A549 (cell line): ENCODE results near the gene CCDC66. TPM values are rescaled to one million over a fixed set of nuclear protein-coding genes. Genes with fewer than 3 reads are reported as not detected.

Experiments used
- ATAC-seq, 2 experiments: fragments of 200-7000 bp in 1 of 2; fragments of >200 bp in 1 of 2; cut with Nextera tagmentation in 1 of 2; cut with Tn5 transposase in 1 of 2; 3 replicates each; pipeline versions ENCODE4 v1.8.0 to v1.9.1; 2018 to 2020; ENCODE audit warnings: mild to moderate bottlenecking in 1 of 2, moderate library complexity in 1 of 2
- CTCF ChIA-PET: fragments of 300-600 bp; sonication (Branson Sonifier 250); formaldehyde crosslinking; extraction: SDS; loops from one replicate; lab custom pipeline; 2021; ENCODE audit warnings: antibody characterized with exemption, inconsistent platforms; lab: Yijun Ruan, JAX
- POLR2A ChIA-PET: fragments of 350-600 bp; formaldehyde crosslinking; extraction: SDS; loops from one replicate; lab custom pipeline; 2021; ENCODE audit warnings: antibody characterized with exemption, inconsistent platforms; lab: Yijun Ruan, JAX
- DNase-seq, 2 experiments: peaks; one replicate each; pipeline versions ENCODE4 v3.0.0 to v3.0.0-alpha.2; 2011 to 2016; ENCODE audit warnings: low read depth in 1 of 2, low spot score in 1 of 2
- FAIRE-seq: peaks from 2 replicates; lab custom pipeline; 2011; peaks lifted over from hg19 to GRCh38; lab: Jason Lieb, UNC
- H3K27ac ChIP-seq, 2 experiments: fragments of >200 bp; sonication (Bioruptor Twin); formaldehyde crosslinking; 3 replicates each; pipeline ENCODE4 v1.5.1; 2016 to 2017
- H3K4me1 ChIP-seq: fragments of >200 bp; sonication (Bioruptor Twin); formaldehyde crosslinking; 3 replicates; pipeline ENCODE4 v1.6.1; 2016
- H3K4me2 ChIP-seq: fragments of >200 bp; sonication (Bioruptor Twin); formaldehyde crosslinking; 3 replicates; pipeline ENCODE4 v1.6.1; 2016
- H3K4me3 ChIP-seq: fragments of >200 bp; sonication (Bioruptor Twin); formaldehyde crosslinking; 3 replicates; pipeline ENCODE4 v1.5.1; 2016
- H3K9me3 ChIP-seq: fragments of >200 bp; sonication (Bioruptor Twin); formaldehyde crosslinking; 3 replicates; pipeline ENCODE4 v1.6.1; 2016
- BHLHE40 ChIP-seq: IDR thresholded peaks from 2 replicates; pipeline ENCODE4 v1.6.1; 2012; ENCODE audit warnings: low read depth, low read length, inconsistent platforms
- CBX8 ChIP-seq: fragments of 200-600 bp; sonication (generic); IDR thresholded peaks from 2 replicates; pipeline ENCODE4 v1.6.1; 2016
- CEBPB ChIP-seq, 2 experiments: fragments of >200 bp in 1 of 2; sonication (Bioruptor Twin) in 1 of 2; formaldehyde crosslinking in 1 of 2; IDR thresholded peaks; 2 replicates each; pipeline ENCODE4 v1.6.1; 2012 to 2016
- EHF ChIP-seq: fragments of 250-450 bp; sonication (Bioruptor Pico); IDR thresholded peaks from 2 replicates; pipeline ENCODE4 v1.5.0; 2020; ENCODE audit warnings: mild to moderate bottlenecking
- EHMT2 ChIP-seq: fragments of 200-600 bp; sonication (generic); IDR thresholded peaks from 2 replicates; pipeline ENCODE4 v1.6.1; 2016; ENCODE audit warnings: antibody characterized with exemption, low read depth, mild to moderate bottlenecking, moderate library complexity
- ESRRA ChIP-seq: fragments of 150-350 bp; IDR thresholded peaks from 2 replicates; pipeline ENCODE4 v1.6.1; 2014; ENCODE audit warnings: mild to moderate bottlenecking, low read length, borderline replicate concordance
- GATA3 ChIP-seq: IDR thresholded peaks from 2 replicates; pipeline ENCODE4 v1.6.1; 2012; ENCODE audit warnings: borderline replicate concordance
- HDAC2 ChIP-seq: fragments of 200-600 bp; sonication (generic); IDR thresholded peaks from 2 replicates; pipeline ENCODE4 v1.6.1; 2016
- HOXA7 ChIP-seq: fragments of 250-450 bp; sonication (Bioruptor Pico); IDR thresholded peaks from 2 replicates; pipeline ENCODE4 v1.5.0; 2020; ENCODE audit warnings: mild to moderate bottlenecking, moderate library complexity
- JUN ChIP-seq, 2 experiments: fragments of >200 bp; sonication (Bioruptor Twin); formaldehyde crosslinking; IDR thresholded peaks; 2 replicates in 1 of 2; 3 replicates in 1 of 2; pipeline ENCODE4 v1.6.1; 2016 to 2017
- KDM1A ChIP-seq: fragments of 200-600 bp; sonication (generic); IDR thresholded peaks from 2 replicates; pipeline ENCODE4 v1.6.1; 2016; ENCODE audit warnings: low read depth, mild to moderate bottlenecking
- NFE2L2 ChIP-seq: fragments of 150-350 bp; conservative IDR thresholded peaks from 2 replicates; pipeline ENCODE4 v1.6.1; 2014; ENCODE audit warnings: low read length
- NPAS2 ChIP-seq: fragments of 250-450 bp; sonication (Bioruptor Pico); IDR thresholded peaks from 2 replicates; pipeline ENCODE4 v1.8.0; 2022; ENCODE audit warnings: mild to moderate bottlenecking, moderate library complexity, borderline replicate concordance
- PHF8 ChIP-seq: fragments of 200-600 bp; sonication (generic); IDR thresholded peaks from 2 replicates; pipeline ENCODE4 v1.6.1; 2016; ENCODE audit warnings: low read depth, mild to moderate bottlenecking, antibody characterized with exemption, moderate library complexity, borderline replicate concordance
- POLR2A ChIP-seq: IDR thresholded peaks from 2 replicates; pipeline ENCODE4 v1.6.1; 2012; ENCODE audit warnings: mild to moderate bottlenecking, low read length
- POLR2AphosphoS2 ChIP-seq: conservative IDR thresholded peaks from 2 replicates; pipeline ENCODE4 v1.6.1; 2012; ENCODE audit warnings: low read length, improper control_type of control experiment, inconsistent platforms
- RARB ChIP-seq: fragments of 250-450 bp; sonication (Bioruptor Pico); IDR thresholded peaks from 2 replicates; pipeline ENCODE4 v1.8.0; 2021; ENCODE audit warnings: mild to moderate bottlenecking, moderate library complexity
- RFX5 ChIP-seq: fragments of 450-650 bp; IDR thresholded peaks from 2 replicates; pipeline ENCODE4 v1.7.1; 2014; ENCODE audit warnings: antibody characterized with exemption, mild to moderate bottlenecking, moderate library complexity
- RNF2 ChIP-seq: fragments of 200-600 bp; sonication (generic); IDR thresholded peaks from 2 replicates; pipeline ENCODE4 v1.6.1; 2016; ENCODE audit warnings: low read depth, mild to moderate bottlenecking, antibody characterized with exemption, moderate library complexity, borderline replicate concordance
- SMC3 ChIP-seq: fragments of >200 bp; sonication (Bioruptor Twin); formaldehyde crosslinking; IDR thresholded peaks from 3 replicates; pipeline ENCODE4 v1.6.1; 2018; ENCODE audit warnings: inconsistent platforms
- TFCP2L1 ChIP-seq: fragments of 250-450 bp; sonication (Bioruptor Pico); IDR thresholded peaks from 2 replicates; pipeline ENCODE4 v1.5.0; 2021; ENCODE audit warnings: mild to moderate bottlenecking
- TP53 ChIP-seq: fragments of 250-450 bp; sonication (Bioruptor Pico); IDR thresholded peaks from 2 replicates; pipeline ENCODE4 v1.5.0; 2021; ENCODE audit warnings: mild to moderate bottlenecking, moderate library complexity
- ZNF302 ChIP-seq: fragments of 250-450 bp; sonication (Bioruptor Pico); IDR thresholded peaks from 2 replicates; pipeline ENCODE4 v1.9.0; 2021; ENCODE audit warnings: inconsistent platforms, mild to moderate bottlenecking, moderate library complexity
- WGBS: methylation state at CpG from one replicate; pipeline ENCODE4 v1.1.6; 2017; ENCODE audit errors: missing lambda C conversion rate; 5-methylcytosine and 5-hydroxymethylcytosine counted together
- polyA plus RNA-seq, 4 experiments: library from polyadenylated mRNA; depleted of rRNA in 3 of 4; stranded (reverse); fragments of >200 nt; fragmentation: RNase III in 1 of 4; extraction: RNeasy Plus Mini Kit Qiagen cat#74134 plus additional on column Dnase treatment in 1 of 4; gene quantifications; 2 replicates in 3 of 4; 3 replicates in 1 of 4; pipeline ENCODE4 v1.2.3, GENCODE V29; 2011 to 2017
- TF ChIP-seq, protein P1 (sequence below): fragments of 450-650 bp; IDR thresholded peaks from 2 replicates; pipeline ENCODE4 v1.6.1; 2014; ENCODE audit warnings: antibody characterized with exemption
- TF ChIP-seq, protein P2 (sequence below): fragments of 250-450 bp; sonication (Bioruptor Pico); IDR thresholded peaks from 2 replicates; pipeline ENCODE4 v1.5.0; 2021; ENCODE audit warnings: mild to moderate bottlenecking, moderate library complexity, borderline replicate concordance
- TF ChIP-seq, protein P3 (sequence below): fragments of 250-450 bp; sonication (Bioruptor Pico); IDR thresholded peaks from 2 replicates; pipeline ENCODE4 v1.5.0; 2020; ENCODE audit warnings: low read depth, mild to moderate bottlenecking, moderate library complexity
- TF ChIP-seq, protein P4 (sequence below): IDR thresholded peaks from 2 replicates; pipeline ENCODE4 v1.6.1; 2012
- TF ChIP-seq, protein P5 (sequence below): fragments of >200 bp; sonication (Bioruptor Twin); formaldehyde crosslinking; IDR thresholded peaks from 2 replicates; pipeline ENCODE4 v1.6.1; 2016

Gene CCDC66
- polyA plus RNA-seq, 2 of the 4 experiments (the other 2 are of a cell fraction) = 9.1 to 17.3 TPM

DNA sequence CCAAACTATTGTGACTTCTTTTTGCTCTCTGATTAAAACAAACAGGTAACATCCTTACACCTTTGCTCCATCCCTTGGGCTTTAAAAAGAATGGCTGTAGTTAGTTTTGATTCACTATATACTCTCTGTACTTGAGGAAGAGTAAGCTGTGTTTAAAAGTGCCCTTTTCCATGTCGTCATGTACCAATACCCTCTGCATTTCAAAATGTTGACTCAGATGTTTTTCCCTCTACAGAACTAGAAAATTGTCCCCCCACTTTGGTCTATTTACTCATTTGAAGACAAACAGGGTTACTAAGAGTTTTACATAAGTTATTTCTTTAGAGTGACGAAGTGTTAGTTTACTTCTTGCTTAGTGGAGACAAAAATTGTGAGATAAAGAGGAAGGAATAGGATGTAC, 63.4 kb downstream of the CCDC66 start:
- no peak for FAIRE-seq

DNA sequence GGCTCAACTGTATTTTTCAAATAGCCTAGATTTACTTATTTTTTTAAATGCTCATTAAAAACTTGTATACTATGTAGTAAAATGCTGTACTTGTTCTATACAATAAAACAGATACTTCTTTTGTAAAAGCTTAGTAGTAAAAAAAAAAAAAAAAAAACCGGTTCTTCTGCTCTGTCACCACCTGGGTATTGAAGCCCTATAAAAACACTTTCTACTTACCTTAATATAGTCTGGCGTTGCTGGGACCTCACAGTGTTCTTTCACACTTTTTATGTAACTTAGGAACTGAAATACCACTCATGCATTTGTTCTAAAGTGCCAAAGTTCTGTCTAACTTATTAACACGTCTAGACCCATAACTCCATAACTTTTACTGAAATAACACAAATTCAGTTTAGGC, 64.7 kb downstream of the CCDC66 start:
- Histone ChIP-seq H3K27ac (no peak overlapping the region), H3K4me1 (no peaks in the 10 kb centered on the region), H3K4me2 (no peak overlapping the region), H3K9me3 (no peaks in the 10 kb centered on the region), H3K4me3 (no peak overlapping the region)
- TF ChIP-seq PHF8 (no peak), KDM1A (no peak), HOXA7 (no peak), HDAC2 (no peak), CEBPB (IDR thresholded peaks at IDR 0.05) (no peak), TP53 (CRISPR knock-in tag) (no peak), JUN (IDR thresholded peaks at IDR 0.05) (no peak), TFCP2L1 (no peak), RFX5 (no peak), SMC3 (no peak), POLR2AphosphoS2 (no peak)
- TF ChIP-seq, protein P1, sequence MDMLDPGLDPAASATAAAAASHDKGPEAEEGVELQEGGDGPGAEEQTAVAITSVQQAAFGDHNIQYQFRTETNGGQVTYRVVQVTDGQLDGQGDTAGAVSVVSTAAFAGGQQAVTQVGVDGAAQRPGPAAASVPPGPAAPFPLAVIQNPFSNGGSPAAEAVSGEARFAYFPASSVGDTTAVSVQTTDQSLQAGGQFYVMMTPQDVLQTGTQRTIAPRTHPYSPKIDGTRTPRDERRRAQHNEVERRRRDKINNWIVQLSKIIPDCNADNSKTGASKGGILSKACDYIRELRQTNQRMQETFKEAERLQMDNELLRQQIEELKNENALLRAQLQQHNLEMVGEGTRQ = no peak
- TF ChIP-seq, protein P2, sequence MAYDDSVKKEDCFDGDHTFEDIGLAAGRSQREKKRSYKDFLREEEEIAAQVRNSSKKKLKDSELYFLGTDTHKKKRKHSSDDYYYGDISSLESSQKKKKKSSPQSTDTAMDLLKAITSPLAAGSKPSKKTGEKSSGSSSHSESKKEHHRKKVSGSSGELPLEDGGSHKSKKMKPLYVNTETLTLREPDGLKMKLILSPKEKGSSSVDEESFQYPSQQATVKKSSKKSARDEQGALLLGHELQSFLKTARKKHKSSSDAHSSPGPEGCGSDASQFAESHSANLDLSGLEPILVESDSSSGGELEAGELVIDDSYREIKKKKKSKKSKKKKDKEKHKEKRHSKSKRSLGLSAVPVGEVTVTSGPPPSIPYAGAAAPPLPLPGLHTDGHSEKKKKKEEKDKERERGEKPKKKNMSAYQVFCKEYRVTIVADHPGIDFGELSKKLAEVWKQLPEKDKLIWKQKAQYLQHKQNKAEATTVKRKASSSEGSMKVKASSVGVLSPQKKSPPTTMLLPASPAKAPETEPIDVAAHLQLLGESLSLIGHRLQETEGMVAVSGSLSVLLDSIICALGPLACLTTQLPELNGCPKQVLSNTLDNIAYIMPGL (CRISPR knock-in tag) = no peak
- TF ChIP-seq, protein P3, sequence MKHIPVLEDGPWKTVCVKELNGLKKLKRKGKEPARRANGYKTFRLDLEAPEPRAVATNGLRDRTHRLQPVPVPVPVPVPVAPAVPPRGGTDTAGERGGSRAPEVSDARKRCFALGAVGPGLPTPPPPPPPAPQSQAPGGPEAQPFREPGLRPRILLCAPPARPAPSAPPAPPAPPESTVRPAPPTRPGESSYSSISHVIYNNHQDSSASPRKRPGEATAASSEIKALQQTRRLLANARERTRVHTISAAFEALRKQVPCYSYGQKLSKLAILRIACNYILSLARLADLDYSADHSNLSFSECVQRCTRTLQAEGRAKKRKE (CRISPR knock-in tag) = no peak
- TF ChIP-seq, protein P4, sequence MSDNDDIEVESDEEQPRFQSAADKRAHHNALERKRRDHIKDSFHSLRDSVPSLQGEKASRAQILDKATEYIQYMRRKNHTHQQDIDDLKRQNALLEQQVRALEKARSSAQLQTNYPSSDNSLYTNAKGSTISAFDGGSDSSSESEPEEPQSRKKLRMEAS = no peak
- DNase-seq = no peak
- 88% methylated on average over 3 of the region's 3 CpGs for WGBS
- no peak for ATAC-seq
- no peak for FAIRE-seq
- CTCF ChIA-PET = interaction anchor here (1.0 kb wide), 1 partner anchor 11 kb away, joined by 3 read pairs; no protein-coding TSS in a partner anchor
- POLR2A ChIA-PET = no interaction called here

More for the DNA sequence above, 63.4 kb downstream of the CCDC66 start:
- DNase-seq (no peak), ATAC-seq (no peak)
- Histone ChIP-seq H3K27ac (no peak overlapping the region), H3K4me2 (no peak overlapping the region), H3K9me3 (no peaks in the 10 kb centered on the region), H3K4me1 (no peaks in the 10 kb centered on the region), H3K4me3 (no peak overlapping the region)
- CTCF ChIA-PET = no interaction called here
- POLR2A ChIA-PET = no interaction called here
- WGBS = 89% methylated on average over 2 of the region's 2 CpGs
- TF ChIP-seq ZNF302 (no peak), EHMT2 (no peak), RFX5 (no peak), EHF (no peak), NPAS2 (CRISPR knock-in tag) (no peak), RARB (CRISPR knock-in tag) (no peak), TFCP2L1 (no peak), POLR2A (no peak), CBX8 (no peak), RNF2 (no peak), BHLHE40 (no peak), NFE2L2 (no peak), KDM1A (no peak), ESRRA (no peak), GATA3 (no peak)
- TF ChIP-seq, protein P5, sequence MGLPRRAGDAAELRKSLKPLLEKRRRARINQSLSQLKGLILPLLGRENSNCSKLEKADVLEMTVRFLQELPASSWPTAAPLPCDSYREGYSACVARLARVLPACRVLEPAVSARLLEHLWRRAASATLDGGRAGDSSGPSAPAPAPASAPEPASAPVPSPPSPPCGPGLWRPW = no peak
- TF ChIP-seq, protein P2 (CRISPR knock-in tag) = no peak
- TF ChIP-seq, protein P3 (CRISPR knock-in tag) = no peak
